H1 (cell line): ENCODE results near the gene KPNA6. TPM values are rescaled to one million over a fixed set of nuclear protein-coding genes. Genes with fewer than 3 reads are reported as not detected.

Source experiments
- CTCF ChIA-PET: fragments of 300-600 bp; sonication (Branson Sonifier 250); formaldehyde crosslinking; loops from one replicate; lab custom pipeline; 2021; ENCODE audit not compliant: partially characterized antibody; lab: Charles Lee
- POLR2A ChIA-PET: fragments of 300-600 bp; sonication (Branson Sonifier 250); formaldehyde crosslinking; loops from one replicate; lab custom pipeline; 2021; ENCODE audit warnings: inconsistent platforms; ENCODE audit not compliant: partially characterized antibody; lab: Charles Lee
- DNase-seq, 2 experiments: peaks; one replicate each; pipeline versions ENCODE4 v3.0.0 to v3.0.0-alpha.2; 2010 to 2022; ENCODE audit warnings: low spot score in 2 of 2, low read depth in 1 of 2, mixed read lengths in 1 of 2
- FAIRE-seq: peaks from 2 replicates; lab custom pipeline; 2011; peaks lifted over from hg19 to GRCh38; lab: Jason Lieb, UNC
- H2AFZ ChIP-seq: 2 replicates; pipeline ENCODE4 v1.8.1; 2012; ENCODE audit warnings: low read length, inconsistent platforms
- H2AK5ac ChIP-seq: 2 replicates; pipeline ENCODE4 v1.6.1; 2013; ENCODE audit warnings: low read depth, low read length
- H2BK120ac ChIP-seq: replicated peaks from 2 replicates; pipeline ENCODE3; 2013; ENCODE audit warnings: low read depth, low read length, inconsistent platforms
- H2BK12ac ChIP-seq: 2 replicates; pipeline ENCODE4 v1.6.1; 2013; ENCODE audit warnings: low read depth, low read length
- H2BK15ac ChIP-seq: 2 replicates; pipeline ENCODE4 v1.6.1; 2013; ENCODE audit warnings: low read length
- H2BK20ac ChIP-seq: 2 replicates; pipeline ENCODE4 v1.6.1; 2013; ENCODE audit warnings: low read length
- H2BK5ac ChIP-seq: 2 replicates; pipeline ENCODE4 v1.6.1; 2013; ENCODE audit warnings: low read depth, low read length
- H3K14ac ChIP-seq: 2 replicates; pipeline ENCODE4 v1.6.1; 2013; ENCODE audit warnings: inconsistent platforms; ENCODE audit not compliant: insufficient read length
- H3K18ac ChIP-seq: 2 replicates; pipeline ENCODE4 v1.6.1; 2013; ENCODE audit warnings: low read length; ENCODE audit errors: extremely low read depth
- H3K23ac ChIP-seq: 2 replicates; pipeline ENCODE4 v1.6.1; 2013; ENCODE audit warnings: inconsistent platforms; ENCODE audit not compliant: insufficient read length
- H3K23me2 ChIP-seq: 2 replicates; pipeline ENCODE4 v1.6.1; 2013; ENCODE audit warnings: low read depth, low read length
- H3K27ac ChIP-seq: 2 replicates; pipeline ENCODE4 v1.6.1; 2011; ENCODE audit warnings: low read depth, low read length, inconsistent platforms
- H3K27me3 ChIP-seq, 4 experiments: replicated peaks in 1 of 4; 1 replicate in 1 of 4; 2 replicates in 3 of 4; pipeline versions ENCODE4 v1.6.1 to v1.8.1; 2011 to 2013; ENCODE audit warnings: low read length in 3 of 4, mild to moderate bottlenecking in 3 of 4, inconsistent platforms in 2 of 4, mixed read lengths in 2 of 4, moderate library complexity in 1 of 4; ENCODE audit not compliant: control insufficient read depth in 3 of 4, insufficient read depth in 3 of 4; ENCODE audit errors: extremely low read depth in 1 of 4
- H3K36me3 ChIP-seq, 4 experiments: 2 replicates each; pipeline versions ENCODE4 v1.6.1 to v1.8.1; 2011 to 2013; ENCODE audit warnings: mild to moderate bottlenecking in 4 of 4, low read length in 3 of 4, moderate library complexity in 2 of 4, control low read depth in 1 of 4, inconsistent platforms in 1 of 4; ENCODE audit not compliant: insufficient read depth in 4 of 4, control insufficient read depth in 2 of 4
- H3K4ac ChIP-seq: replicated peaks from 2 replicates; pipeline ENCODE3; 2013; ENCODE audit warnings: low read length, low read depth, mixed read lengths, inconsistent platforms; ENCODE audit not compliant: insufficient read length
- H3K4me1 ChIP-seq, 4 experiments: replicated peaks in 1 of 4; 1 replicate in 1 of 4; 2 replicates in 3 of 4; pipeline versions ENCODE4 v1.6.1 to v1.8.1; 2011 to 2013; ENCODE audit warnings: low read length in 3 of 4, inconsistent platforms in 2 of 4, mixed read lengths in 1 of 4; ENCODE audit not compliant: insufficient read depth in 4 of 4, control insufficient read depth in 3 of 4
- H3K4me2 ChIP-seq, 2 experiments: 2 replicates each; pipeline versions ENCODE4 v1.6.1 to v1.8.1; 2011 to 2013; ENCODE audit warnings: low read depth in 2 of 2, low read length in 2 of 2, control low read depth in 1 of 2, inconsistent platforms in 1 of 2, mild to moderate bottlenecking in 1 of 2; ENCODE audit not compliant: insufficient read depth in 1 of 2
- H3K4me3 ChIP-seq, 4 experiments: fragments of 200-600, 300-600 bp in 1 of 4; sonication (generic), shearing (Covaris generic), sonication (Bioruptor Twin) in 1 of 4; 2 replicates each; pipeline versions ENCODE4 v1.5.1 to v1.8.1; 2011 to 2016; ENCODE audit warnings: low read length in 4 of 4, low read depth in 3 of 4, control low read depth in 2 of 4, inconsistent platforms in 2 of 4, mild to moderate bottlenecking in 2 of 4, mixed read lengths in 1 of 4, moderate library complexity in 1 of 4; ENCODE audit not compliant: insufficient read depth in 2 of 4; ENCODE audit errors: extremely low read depth in 1 of 4
- H3K56ac ChIP-seq: replicated peaks from 2 replicates; pipeline ENCODE3; 2013; ENCODE audit warnings: low read depth, mild to moderate bottlenecking, mixed read lengths, low read length, inconsistent platforms; ENCODE audit not compliant: insufficient read length
- H3K79me1 ChIP-seq: 2 replicates; pipeline ENCODE4 v1.6.1; 2013; ENCODE audit warnings: low read depth, low read length, control low read depth
- H3K79me2 ChIP-seq, 2 experiments: 2 replicates each; pipeline versions ENCODE4 v1.6.1 to v1.8.1; 2012 to 2013; ENCODE audit warnings: low read length in 2 of 2, mild to moderate bottlenecking in 2 of 2, inconsistent platforms in 1 of 2; ENCODE audit not compliant: insufficient read depth in 2 of 2, control insufficient read depth in 1 of 2
- H3K9ac ChIP-seq, 4 experiments: replicated peaks in 1 of 4; 1 replicate in 1 of 4; 2 replicates in 3 of 4; pipeline versions ENCODE4 v1.6.1 to v1.8.1; 2011 to 2013; ENCODE audit warnings: low read depth in 3 of 4, low read length in 3 of 4, control low read depth in 2 of 4, mild to moderate bottlenecking in 2 of 4, moderate library complexity in 2 of 4, inconsistent platforms in 1 of 4; ENCODE audit errors: extremely low read depth in 1 of 4
- H3K9me3 ChIP-seq, 2 experiments: 2 replicates each; pipeline versions ENCODE4 v1.6.1 to v1.8.1; 2012 to 2013; ENCODE audit warnings: mild to moderate bottlenecking in 2 of 2, moderate library complexity in 2 of 2, control low read depth in 1 of 2, inconsistent platforms in 1 of 2, low read depth in 1 of 2, low read length in 1 of 2, mixed read lengths in 1 of 2; ENCODE audit not compliant: insufficient read depth in 2 of 2
- H4K20me1 ChIP-seq, 2 experiments: replicated peaks in 1 of 2; 2 replicates each; pipeline versions ENCODE3 to v1.8.1; 2011 to 2013; ENCODE audit warnings: inconsistent platforms in 2 of 2, low read length in 2 of 2, mild to moderate bottlenecking in 1 of 2; ENCODE audit not compliant: insufficient read depth in 2 of 2, control insufficient read depth in 1 of 2
- H4K5ac ChIP-seq: 2 replicates; pipeline ENCODE4 v1.6.1; 2013; ENCODE audit warnings: low read length, low read depth, mixed read lengths, inconsistent platforms; ENCODE audit not compliant: insufficient read length
- H4K8ac ChIP-seq: 2 replicates; pipeline ENCODE4 v1.8.0; 2013; ENCODE audit warnings: mild to moderate bottlenecking, moderate library complexity, low read length, inconsistent platforms; ENCODE audit not compliant: insufficient read depth; ENCODE audit errors: extremely low read depth
- H4K91ac ChIP-seq: replicated peaks from 2 replicates; pipeline ENCODE3; 2013; ENCODE audit warnings: low read length, mixed read lengths, inconsistent platforms; ENCODE audit not compliant: insufficient read length
- BRCA1 ChIP-seq: IDR thresholded peaks from 2 replicates; pipeline ENCODE4 v1.6.1; 2012; ENCODE audit warnings: low read depth, low read length, improper control_type of control experiment
- GABPA ChIP-seq: IDR thresholded peaks from 2 replicates; pipeline ENCODE4 v1.6.1; 2011; ENCODE audit warnings: mild to moderate bottlenecking, low read length, moderate library complexity, borderline replicate concordance; ENCODE audit not compliant: insufficient read depth
- KDM5A ChIP-seq: fragments of 200-600 bp; IDR thresholded peaks from 2 replicates; pipeline ENCODE4 v1.7.1; 2012; ENCODE audit warnings: mild to moderate bottlenecking, low read length, inconsistent platforms, mixed read lengths
- POU5F1 ChIP-seq: IDR thresholded peaks from 2 replicates; pipeline ENCODE4 v1.6.1; 2011; ENCODE audit warnings: low read depth, mild to moderate bottlenecking, low read length, moderate library complexity
- YY1 ChIP-seq: IDR thresholded peaks from 2 replicates; pipeline ENCODE4 v1.6.1; 2011; ENCODE audit warnings: low read depth, mild to moderate bottlenecking, low read length
- WGBS, 2 experiments: shearing (Covaris generic) in 1 of 2; methylation state at CpG; one replicate each; pipeline versions ENCODE4 v1.1.6 to v1.1.7; 2013 to 2015; ENCODE audit warnings: low lambda C conversion rate in 2 of 2, mixed read lengths in 2 of 2, inconsistent platforms in 1 of 2, low coverage in 1 of 2, missing lambda C conversion rate in 1 of 2; ENCODE audit not compliant: insufficient replicate concordance in 2 of 2, insufficient coverage in 1 of 2, insufficient read length in 1 of 2; ENCODE audit errors: extremely low coverage in 1 of 2, missing lambda C conversion rate in 1 of 2; 5-methylcytosine and 5-hydroxymethylcytosine counted together
- polyA plus RNA-seq, 7 experiments: library from polyadenylated mRNA; depleted of rRNA in 3 of 7; stranded (reverse) in 5 of 7; unstranded in 2 of 7; fragments of >200 nt in 5 of 7; fragments of 200-250 nt in 2 of 7; gene quantifications; 1 replicate in 5 of 7; 2 replicates in 1 of 7; 4 replicates in 1 of 7; pipeline versions ENCODE4 v1.2.1 to v1.2.3, GENCODE V29; 2011 to 2013; ENCODE audit warnings: missing spikeins in 2 of 7, mixed read lengths in 2 of 7
- total RNA-seq: library from RNA; stranded (reverse); fragmentation: NEBNext Ultra II Directional; extraction: Animal tissue kit (Norgen Biotek cat#: 25700); gene quantifications from 2 replicates; pipeline ENCODE4 v1.2.1, GENCODE V29; 2021

The KPNA6 gene
- total and polyA plus RNA-seq, 2 of the 8 experiments (the other 6 are each of a cell fraction or from before 2014, with no cell fraction given), result 24.2 to 120 TPM

- no peak overlapping the region for H3K14ac ChIP-seq
- no peak overlapping the region for H3K4me2 ChIP-seq
- H3K4ac ChIP-seq, result no peak overlapping the region
- WGBS, 2 experiments, result 96% methylated on average over 4 of the region's 4 CpGs; no CpG with 5 or more reads in 1 of the 2 experiments
- H3K27ac ChIP-seq, result no peak overlapping the region
- no peak overlapping the region for H2AK5ac ChIP-seq
- H2BK15ac ChIP-seq, result no peak overlapping the region
- no peak overlapping the region for H3K18ac ChIP-seq
- no peak overlapping the region for H3K4me3 ChIP-seq
- H3K9ac ChIP-seq, result no peak overlapping the region
- no peaks in the 10 kb centered on the region for H3K27me3 ChIP-seq
- H2AFZ ChIP-seq, result no peak overlapping the region
- H3K79me2 ChIP-seq, result peaks cover 12 to 89% of the 10 kb centered on the region in 2 experiments; a peak in 3 of 4 replicates
- no peak for DNase-seq
- H3K23me2 ChIP-seq, result no peaks in the 10 kb centered on the region
- no peak overlapping the region for H2BK5ac ChIP-seq
- FAIRE-seq, result no peak
- H2BK20ac ChIP-seq, result no peak overlapping the region
- H3K56ac ChIP-seq, result no peak overlapping the region
- peaks cover 3% of the 10 kb centered on the region; the same call in 1 of the 2 replicates for H3K79me1 ChIP-seq
- H3K36me3 ChIP-seq, result no peaks in the 10 kb centered on the region
- ChIA-PET POLR2A (interaction anchor here (0.9 kb wide), 1 partner anchor 9 kb away, joined by 3 read pairs; the partner anchor contains the start of gene KPNA6), CTCF (interaction anchor here (0.6 to 0.9 kb wide), 2 partner anchors 11 to 151 kb away, joined by 3 to 4 read pairs; no protein-coding TSS in a partner anchor)
- TF ChIP-seq KDM5A (no peak), YY1 (no peak), GABPA (no peak), POU5F1 (no peak), BRCA1 (no peak)
- no peaks in the 10 kb centered on the region for H3K9me3 ChIP-seq
- H3K4me1 ChIP-seq, result no peaks in the 10 kb centered on the region
- no peak overlapping the region for H3K23ac ChIP-seq
- no peak overlapping the region for H4K91ac ChIP-seq
- no peak overlapping the region for H4K5ac ChIP-seq
- H2BK120ac ChIP-seq, result no peak overlapping the region
- no peak overlapping the region for H2BK12ac ChIP-seq
- H4K8ac ChIP-seq, result no peak overlapping the region
- H4K20me1 ChIP-seq, result peaks cover 6 to 18% of the 10 kb centered on the region in 2 experiments
Observed at GRCh38 chr1:32116531-32116930, 8.7 kb downstream of the KPNA6 start.
